HG03280 (cell line): Measurements from ENCODE around the gene CBX5.
"Not testable (repeated sequence)": the region's sequence is repeated elsewhere in the genome, so short reads cannot be mapped to it uniquely, and the experiment has no call there.

Experiments
- ATAC-seq: cut with Tn5 transposase; IDR thresholded peaks from one replicate; pipeline ENCODE4 v1.9.1; 2021; ENCODE audit warnings: mild to moderate bottlenecking, moderate library complexity; ENCODE audit not compliant: unreplicated experiment

The CBX5 gene

DNA sequence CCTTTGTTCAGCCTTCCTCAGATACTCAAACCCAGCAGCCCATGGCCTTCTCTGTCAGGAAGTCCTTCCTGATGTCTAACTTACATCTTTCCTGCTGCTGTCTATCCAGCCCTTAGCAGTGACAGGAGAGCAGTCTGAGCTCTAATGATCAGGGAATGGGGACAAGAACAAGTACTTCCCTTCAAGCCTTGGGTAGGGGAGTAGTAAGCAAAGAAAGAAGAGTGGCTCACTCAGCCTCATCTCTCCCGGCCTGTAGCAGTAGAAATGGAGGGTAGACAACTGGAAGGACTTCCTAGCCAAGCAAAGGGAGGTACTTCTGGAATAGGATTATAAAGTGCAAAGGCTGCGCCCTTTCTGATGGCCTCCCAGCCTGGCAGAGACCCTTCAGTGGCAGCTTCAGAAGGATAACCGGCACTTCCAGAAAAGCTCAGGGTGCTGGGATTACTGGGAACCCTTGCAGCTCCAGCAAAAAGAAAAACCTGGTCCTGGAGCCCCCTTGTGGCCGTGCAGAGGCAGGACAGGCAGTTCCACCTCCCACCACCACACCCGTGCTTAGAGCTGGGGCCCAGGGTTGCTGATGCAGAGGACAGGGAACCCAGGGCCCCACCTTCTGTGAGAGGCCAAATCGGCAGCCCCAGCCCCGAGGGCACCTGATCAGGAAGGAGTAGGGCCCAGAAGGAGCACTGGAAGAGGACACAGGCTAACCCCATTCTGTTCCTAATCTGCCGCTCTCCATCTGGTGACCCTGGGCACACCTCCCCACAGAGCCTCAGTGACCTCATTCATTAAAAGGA lies 78.7 kb downstream of the CBX5 start:
- ATAC-seq: peak; percentile 68

DNA sequence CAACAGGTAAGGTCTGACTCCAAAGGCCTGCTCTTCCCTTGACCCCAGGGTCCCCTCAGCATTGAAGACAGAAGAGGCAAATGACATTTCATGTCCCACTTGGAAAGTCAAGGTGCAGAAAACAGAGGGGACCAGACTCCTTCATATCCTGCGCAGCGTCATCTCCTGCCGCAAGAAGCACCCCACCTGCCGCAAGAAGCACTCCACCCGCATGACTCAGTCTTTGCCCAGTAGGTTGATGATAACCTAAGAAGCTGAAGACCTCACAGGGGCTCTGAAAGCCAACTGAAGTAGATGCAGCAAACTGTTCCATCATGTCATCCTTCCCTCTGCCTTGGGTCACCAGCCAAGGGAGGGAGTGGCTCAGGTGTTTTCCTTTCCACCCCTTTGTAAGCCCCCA lies 79.5 kb downstream of the CBX5 start:
- ATAC-seq: no peak

DNA sequence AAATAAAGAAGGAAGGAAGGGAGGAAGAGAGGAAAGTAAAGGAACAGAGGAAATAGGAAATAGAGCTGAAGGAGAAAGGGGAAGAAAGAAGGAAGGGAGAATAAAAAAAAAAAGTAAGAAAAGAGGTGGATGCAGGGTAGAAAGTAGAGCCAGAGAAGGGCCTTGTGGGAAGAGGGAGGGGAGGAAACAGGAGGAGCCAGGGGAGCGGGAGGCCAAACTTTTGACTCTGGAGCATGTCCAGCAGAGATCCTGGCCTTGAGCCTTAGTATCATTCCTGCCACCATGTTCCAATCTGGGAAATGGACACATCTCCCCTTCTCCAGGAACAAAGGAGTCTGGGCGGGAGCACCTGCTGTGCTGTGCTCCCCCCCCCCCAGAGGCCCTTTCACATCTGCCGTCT lies 80.0 kb downstream of the CBX5 start:
- no peak for ATAC-seq

DNA sequence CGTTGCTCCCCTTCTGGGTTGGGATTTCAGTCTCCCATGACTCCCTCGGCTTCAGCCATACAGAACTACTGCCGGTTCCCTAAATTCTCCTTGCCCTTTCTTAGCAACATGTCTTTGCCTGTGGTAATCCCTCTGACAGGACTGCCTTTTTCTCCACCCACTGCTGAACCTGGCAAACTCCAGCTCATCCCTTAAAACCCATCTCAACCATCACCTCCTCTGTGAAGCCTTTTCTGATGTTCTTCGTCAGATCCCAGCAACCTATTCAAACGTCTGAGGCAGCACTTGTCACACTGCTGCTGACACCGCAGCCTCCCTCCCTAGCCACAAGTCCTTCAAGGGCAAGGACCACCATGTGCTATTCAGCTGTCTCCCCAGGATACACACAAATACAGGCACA lies 80.9 kb downstream of the CBX5 start:
- ATAC-seq: no peak

DNA sequence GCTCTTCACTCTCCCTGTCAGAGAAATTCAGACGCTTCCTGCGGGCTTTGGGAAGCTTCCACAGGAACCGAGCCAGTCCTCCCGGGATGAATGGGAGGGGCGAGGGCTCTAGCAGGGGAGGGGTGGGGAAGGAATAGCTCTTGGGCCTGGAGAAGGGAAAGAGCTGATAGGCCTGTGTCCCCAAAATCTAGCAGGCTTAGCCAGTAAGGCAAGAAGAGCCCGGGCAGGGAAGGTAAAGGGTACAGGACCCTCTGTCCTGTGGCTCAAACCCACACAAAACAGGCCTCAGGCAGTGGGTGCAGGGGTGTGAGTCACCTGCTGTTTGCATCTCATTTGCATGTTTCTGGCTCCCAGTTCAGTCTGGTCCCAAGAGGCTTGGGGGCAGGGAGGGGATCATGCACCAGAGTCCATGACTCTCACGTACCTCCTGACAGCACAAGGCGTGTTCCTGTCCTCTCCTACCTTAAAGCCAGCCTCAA lies 82.5 kb downstream of the CBX5 start:
- ATAC-seq: no peak

DNA sequence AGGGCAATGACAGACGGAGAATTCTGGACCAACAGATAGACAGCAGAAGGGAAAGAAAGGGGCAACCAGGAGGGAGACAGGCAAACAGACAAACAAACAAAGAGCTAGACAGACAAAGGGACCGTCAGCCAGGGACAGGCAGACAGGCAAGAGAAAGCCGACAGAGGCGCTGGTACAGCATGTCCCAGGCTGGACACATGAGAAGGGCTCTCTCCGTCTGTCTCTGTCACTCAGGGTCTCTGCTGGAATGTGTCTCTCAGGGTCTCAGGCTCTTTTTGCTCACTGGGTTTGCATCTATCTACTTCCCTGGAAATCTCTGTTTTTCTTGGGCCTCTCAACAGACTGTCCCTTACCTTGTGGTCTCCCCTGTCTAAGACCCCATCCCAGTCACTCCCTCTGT lies 82.9 kb downstream of the CBX5 start:
- no peak for ATAC-seq

DNA sequence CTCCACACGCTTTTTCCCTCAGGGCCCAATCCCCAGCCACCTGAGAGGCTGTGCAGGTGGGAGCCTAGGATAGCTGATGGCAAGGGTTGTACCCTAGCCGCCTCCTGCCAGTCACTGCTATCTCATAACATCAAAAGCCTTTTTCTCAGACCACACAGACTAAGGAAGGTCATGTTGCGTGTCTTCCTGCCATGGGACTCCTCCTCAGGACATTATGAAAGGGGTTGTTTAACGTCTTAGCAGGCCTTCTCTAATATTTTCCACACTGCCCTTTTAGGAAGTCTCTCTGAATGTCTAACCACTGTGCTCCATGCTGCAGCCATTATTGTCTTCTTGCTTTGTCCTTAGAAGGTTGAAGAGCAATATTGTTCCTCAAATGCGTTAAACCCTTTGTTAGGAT lies 83.5 kb downstream of the CBX5 start:
- no peak for ATAC-seq

DNA sequence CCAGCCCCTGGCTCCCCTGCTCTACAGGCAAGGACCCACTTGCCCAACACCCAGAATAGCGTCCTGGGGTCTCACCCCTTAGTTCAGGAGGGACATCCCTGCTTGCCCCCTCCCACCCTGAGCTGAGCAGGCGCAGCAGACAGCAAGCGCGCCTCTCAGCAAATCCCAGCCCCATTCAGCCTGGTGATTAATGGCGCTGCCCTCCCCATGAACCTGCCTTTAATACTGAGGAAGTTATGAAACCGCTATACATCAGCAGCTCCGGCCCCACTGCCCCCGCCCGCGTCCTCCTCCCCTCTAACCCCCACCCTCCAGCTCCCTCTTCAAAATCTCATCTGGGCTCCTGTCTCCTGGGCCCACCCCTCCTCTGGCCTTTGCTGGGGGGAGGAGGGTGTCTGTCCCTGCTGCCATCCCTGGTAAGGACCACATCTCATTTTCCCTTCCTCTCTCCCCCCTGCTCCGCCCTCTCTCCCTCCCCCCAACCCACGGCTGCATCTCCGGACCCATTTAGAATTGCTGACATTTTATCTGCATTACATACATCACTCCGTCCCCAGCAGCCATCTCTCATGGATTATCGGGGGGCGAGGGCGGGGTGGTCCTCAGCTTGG lies 84.1 kb downstream of the CBX5 start:
- ATAC-seq: no peak

DNA sequence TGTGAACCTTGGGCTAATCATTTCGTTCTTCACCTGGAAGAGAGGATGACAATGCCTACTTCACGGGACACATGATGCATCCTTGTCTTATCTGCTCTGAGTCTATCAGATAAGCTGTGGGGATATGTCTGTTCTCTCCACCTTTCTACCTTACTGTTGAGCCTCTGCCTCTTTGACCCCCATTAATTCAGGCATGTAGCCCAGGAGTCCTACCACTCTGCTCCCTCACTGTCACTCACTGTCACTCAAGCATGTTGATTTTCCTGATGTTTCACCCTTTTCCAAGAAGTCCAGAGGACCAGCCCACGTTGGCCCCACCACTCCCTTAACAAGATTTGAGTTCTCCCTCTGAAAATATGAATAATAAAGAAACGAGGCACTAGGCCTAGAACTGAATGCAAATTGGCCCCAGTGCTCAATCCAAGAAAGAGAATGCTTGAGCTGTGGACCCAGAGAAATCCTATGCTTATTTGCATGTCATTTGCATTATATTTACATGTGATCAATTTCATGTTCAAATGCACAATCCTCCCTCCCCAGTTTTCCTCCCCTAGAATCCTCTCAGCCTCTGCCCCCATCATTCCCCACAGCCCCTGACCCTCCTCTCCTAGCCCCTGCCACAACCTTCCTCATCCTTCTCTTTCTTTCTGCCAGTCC lies 84.7 kb downstream of the CBX5 start:
- no peak for ATAC-seq

DNA sequence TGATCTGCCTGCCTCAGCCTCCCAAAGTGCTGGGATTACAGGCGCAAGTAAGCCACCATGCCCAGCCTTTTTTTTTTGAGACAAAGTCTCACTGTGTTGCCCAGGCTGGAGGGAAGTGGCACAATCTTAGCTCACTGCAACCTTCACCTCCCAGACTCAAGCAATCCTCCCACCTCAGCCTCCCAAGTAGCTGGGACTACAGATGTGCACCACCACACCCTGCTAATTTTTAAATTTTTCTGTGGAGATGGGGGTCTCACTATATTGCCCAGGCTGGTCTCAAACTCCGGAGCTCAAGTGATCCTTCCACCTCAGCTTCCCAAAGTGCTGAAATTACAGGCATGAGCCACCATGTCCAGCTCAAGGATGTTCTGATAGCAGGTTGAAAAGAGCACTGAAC lies 85.3 kb downstream of the CBX5 start:
- not testable (repeated sequence) for ATAC-seq

DNA sequence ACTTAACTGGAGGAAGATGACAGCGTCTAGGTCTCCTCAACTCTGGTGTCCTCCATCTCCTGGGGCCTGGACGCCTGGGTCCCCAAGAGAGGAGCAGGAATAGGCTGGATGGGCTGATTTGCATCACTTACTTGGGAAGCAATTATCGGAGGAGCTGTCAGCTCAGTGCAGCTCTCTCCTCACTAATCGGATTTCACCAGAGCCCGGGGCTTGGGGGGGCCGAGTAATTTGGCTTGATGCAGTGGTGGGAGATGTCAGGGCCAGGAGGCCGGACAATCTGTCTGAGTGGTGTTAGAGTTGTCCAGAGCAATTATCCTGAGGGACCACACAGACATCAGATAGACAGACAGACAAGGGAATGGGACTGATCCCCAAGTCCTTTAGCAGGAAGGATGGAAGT lies 86.5 kb downstream of the CBX5 start:
- no peak for ATAC-seq

DNA sequence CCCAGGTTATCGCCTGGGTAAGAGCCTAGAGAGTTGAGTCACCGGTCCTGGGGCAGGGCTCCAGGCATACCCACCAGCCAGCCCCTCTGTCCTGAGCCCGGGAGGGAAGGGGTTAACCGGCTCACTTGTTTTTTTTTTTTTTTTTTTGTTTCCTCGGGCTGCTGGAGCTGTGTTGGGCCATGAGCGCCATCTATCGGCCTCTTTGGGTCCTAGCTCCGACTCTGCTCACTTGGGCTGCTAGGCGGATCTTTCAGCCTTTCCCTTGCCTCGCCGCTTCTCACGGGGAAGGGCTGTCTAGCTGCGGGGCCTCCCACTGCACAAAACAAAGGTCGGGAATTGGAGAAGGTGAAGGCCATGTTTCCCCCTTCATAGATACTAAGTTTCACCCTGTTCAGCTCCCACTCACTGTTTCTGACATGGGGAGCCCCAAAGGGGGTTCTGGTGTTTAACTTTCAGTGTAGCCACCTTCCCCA lies 88.3 kb downstream of the CBX5 start:
- ATAC-seq: peak; percentile 34

DNA sequence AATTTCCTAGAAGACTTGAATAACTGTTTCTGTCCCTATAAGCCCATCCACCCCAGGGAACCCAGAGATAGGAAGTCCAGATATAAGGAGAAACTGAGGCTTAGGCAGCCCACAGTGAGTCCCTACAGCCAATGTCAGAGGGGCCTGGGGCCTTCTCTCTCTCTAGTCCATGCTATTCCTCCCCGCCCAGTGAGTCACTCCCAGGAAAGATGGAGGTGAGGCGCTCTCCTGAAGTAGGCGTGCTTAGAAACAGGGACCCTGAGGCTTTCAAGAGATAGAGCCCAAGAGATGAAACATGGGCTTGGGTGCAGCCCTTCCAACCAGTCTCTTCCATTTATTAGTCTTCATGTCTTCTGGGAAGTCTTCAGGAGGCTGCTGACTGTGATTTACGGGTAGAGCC lies 88.8 kb downstream of the CBX5 start:
- no peak for ATAC-seq

DNA sequence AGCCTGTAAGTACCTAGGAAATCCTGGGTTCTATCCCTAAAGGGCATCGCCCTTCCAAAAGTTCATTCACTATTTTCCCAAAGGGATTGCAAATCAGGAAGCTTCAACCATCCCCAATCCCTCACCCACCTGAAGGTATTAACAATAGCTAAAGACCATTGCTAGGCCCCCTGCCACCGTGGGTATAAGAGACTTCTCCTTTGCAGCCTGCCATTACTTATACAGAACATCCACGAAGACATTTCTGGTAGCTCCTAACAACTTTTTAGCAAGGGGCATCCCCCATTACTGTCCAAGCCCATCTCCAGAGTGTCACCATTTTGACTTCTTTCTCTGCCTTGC lies 90.8 kb downstream of the CBX5 start:
- no peak for ATAC-seq

DNA sequence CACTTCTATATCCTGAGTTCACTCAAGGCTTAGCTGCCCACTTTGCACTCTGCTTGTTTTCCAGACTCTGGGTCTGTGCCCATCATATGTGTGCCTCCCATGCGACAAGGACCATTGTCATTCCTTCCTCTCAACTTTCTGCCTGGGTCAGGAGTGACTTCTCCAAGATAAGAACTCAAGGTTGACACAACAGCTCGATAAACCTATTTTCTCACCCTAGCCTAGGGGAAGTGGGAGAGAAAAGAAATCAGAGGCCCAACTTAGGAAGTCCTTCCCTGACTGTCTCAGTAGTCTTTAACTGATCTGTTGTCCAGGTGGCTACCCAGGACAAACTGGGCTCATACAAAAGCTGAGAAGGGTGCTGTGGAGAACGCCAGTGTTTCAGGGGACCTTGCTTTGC lies 92.8 kb downstream of the CBX5 start:
- ATAC-seq: no peak

DNA sequence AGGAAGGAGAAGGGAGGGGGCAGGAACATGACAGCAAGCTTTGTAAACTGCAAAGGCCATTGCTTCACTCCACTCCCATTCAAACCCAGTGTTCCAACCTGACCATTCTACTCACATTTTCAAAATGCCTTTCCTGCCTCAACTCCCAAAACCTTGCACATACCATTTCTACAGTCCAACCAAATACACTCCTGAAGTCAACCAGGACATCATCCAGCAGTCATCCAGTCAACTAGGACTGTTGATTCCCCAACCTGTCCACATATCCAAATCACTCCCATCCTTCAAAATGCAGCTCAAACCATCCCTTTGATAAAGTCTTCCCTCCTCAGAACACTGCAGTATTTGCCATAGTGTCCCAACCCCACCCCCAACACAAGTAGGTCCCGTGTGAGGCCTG lies 94.0 kb downstream of the CBX5 start:
- no peak for ATAC-seq

DNA sequence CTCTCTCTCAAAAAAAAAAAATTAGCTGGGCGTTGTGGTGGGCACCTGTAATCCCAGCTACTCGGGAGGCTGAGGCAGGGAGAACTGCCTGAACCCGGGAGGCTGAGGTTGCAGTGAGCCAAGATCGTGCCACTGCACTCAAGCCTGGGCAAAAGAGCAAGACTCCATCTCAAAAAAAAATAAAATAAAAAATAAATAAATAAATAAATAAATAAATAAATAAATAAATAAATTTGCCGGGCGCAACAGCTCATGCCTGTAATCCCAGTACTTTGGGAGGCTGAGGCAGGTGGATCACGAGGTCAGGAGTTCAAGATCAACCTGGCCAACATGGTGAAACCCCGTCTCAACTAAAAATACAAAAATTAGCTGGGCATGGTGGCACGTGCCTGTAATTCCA lies 94.6 kb downstream of the CBX5 start:
- ATAC-seq: not testable (repeated sequence)

DNA sequence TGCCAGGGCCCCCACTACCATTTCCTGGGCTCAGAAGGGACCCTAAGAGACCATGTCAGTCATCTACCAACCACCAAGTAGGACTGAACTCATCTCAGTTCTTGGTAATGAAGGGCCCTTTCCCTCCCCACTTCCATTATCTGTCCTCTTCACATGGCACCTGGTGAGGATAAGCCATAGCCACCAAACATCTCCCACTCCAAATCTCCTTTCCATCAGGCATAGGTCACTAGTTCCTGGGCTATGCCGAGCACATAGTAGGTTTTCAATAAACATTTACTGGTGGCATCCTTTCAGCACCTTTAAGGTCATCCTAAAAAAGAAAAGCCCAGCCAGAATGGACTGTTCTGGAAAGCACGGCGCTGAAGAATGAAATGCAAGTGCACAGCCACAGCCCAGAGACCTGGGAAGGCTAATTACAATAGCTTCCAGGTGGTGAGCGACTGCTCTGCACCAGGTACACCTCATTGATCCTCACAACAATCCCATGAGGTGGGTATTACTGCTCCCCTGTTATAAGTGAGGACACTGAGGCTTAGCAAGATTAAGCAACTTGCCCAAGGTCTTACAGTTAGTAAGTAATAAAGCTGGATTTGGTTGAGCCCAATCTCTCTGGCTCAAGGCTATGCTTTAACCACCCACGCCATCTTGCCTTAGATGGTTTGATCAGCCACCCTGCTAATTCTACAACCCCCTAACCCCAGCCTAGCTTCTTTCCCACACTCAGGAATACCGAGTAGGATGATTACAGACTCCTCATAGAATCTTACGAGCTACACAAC lies 95.7 kb downstream of the CBX5 start:
- ATAC-seq: no peak

DNA sequence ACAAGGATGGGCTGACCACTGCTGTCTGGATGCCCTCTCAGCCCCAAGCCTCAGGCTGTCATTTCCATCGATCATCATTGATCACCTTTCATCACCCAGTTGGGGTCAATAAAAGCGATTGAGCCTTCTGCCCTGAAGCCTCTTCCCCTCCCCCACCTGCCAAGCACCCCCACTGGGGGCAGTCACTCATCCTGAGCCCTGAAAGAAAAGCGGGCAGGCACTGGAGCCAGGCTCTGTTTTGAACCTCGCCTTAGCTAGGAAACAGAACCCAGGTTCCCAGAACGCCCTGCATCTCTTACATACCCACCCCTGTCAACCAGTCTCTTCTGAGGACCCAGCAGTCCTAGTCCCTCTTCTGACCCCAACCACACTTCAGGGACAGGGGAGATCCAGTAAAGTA lies 96.9 kb downstream of the CBX5 start:
- ATAC-seq: no peak

DNA sequence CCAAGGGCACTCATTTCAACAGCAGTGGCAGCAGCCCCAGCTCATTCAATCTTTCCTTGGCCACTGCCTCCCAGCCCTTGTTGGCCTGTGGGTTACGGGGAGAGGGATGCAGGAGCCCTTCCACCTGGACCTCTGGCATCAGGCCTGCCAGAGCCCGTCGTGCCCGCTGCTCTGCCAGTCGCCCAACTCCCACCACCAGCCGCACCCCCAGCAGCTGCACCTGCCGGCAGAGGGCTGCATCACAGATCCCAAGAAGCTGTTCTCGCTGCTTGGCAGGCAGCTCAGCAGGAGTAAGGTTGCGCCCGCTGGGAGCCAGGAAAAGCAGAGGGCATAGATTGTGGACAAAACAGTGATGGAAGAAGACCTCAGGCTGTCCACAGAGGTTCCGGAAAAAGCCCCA lies 97.8 kb downstream of the CBX5 start:
- no peak for ATAC-seq
